Duodenal mucosa (tissue), 2 donors: Measurements from ENCODE around the gene MYO1F.

ENCODE experiments used
- H3K27ac ChIP-seq: one replicate; pipeline ENCODE4 v1.7.0; 2013; ENCODE audit warnings: low read depth, low read length
- H3K27me3 ChIP-seq, 2 donors: one replicate each; pipeline ENCODE4 v1.7.0; 2013; ENCODE audit warnings: low read length in 2 of 2, control low read depth in 1 of 2; ENCODE audit not compliant: insufficient read depth in 2 of 2, control insufficient read depth in 1 of 2
- H3K36me3 ChIP-seq, 2 donors: one replicate each; pipeline ENCODE4 v1.7.0; 2013; ENCODE audit warnings: low read length in 2 of 2, control low read depth in 1 of 2; ENCODE audit not compliant: insufficient read depth in 2 of 2, control insufficient read depth in 1 of 2
- H3K4me1 ChIP-seq, 2 donors: one replicate each; pipeline ENCODE4 v1.7.0; 2013; ENCODE audit warnings: low read length in 2 of 2, control low read depth in 1 of 2; ENCODE audit not compliant: insufficient read depth in 2 of 2, control insufficient read depth in 1 of 2
- H3K4me3 ChIP-seq, 2 donors: one replicate each; pipeline ENCODE4 v1.7.0; 2013; ENCODE audit warnings: low read length in 2 of 2, low read depth in 1 of 2
- H3K9ac ChIP-seq, 2 donors: one replicate each; pipeline ENCODE4 v1.7.0; 2013; ENCODE audit warnings: low read length in 2 of 2, low read depth in 1 of 2
- H3K9me3 ChIP-seq, 2 donors: one replicate each; pipeline ENCODE4 v1.7.0; 2013; ENCODE audit warnings: low read length in 2 of 2, control low read depth in 1 of 2; ENCODE audit not compliant: control insufficient read depth in 1 of 2

MYO1F gene

DNA sequence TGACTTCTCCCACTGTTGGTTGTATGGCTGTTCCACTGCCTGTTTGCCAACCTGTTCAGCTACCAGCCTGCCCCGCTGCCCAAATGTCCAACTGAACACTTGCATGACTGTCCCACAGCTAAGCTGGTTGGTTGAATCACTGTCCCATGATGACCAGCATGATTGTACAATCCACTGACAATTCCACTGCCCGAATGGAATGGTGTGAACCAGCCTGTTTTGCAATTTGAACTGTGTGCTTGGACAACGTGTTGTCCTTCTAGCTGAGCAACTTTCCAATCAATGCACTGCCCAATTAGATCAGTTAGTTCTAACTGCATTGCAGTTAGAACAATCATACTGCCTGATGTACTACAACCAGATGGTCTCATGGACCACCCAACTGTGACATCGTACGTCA is 24.6 kb upstream of the MYO1F start:
- Histone ChIP-seq H3K36me3 (no peaks in the 10 kb centered on the region), H3K4me3 (no peak overlapping the region), H3K9ac (no peak overlapping the region), H3K9me3 (no peaks in the 10 kb centered on the region), H3K4me1 (no peaks in the 10 kb centered on the region), H3K27me3 (no peaks in the 10 kb centered on the region), H3K27ac (no peak overlapping the region)

DNA sequence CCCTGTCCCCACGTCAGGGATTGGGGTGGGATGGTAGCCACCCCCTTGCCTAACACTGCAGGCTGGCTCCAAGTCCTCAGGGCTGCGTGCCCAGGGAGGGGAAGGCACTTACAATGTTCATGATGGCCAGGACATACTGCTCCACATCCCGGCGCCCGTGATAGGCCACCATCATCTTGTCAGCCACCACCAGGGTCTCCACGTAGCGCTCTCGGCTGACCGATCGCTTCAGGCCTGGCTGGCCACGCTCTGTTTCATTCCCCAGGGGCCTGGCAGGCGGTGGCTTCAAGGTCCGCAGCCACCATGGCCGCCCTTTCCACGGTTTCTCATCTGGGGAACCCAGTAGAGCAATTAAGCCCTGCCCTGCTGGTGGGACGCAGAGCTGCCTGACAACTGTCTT is 23.6 kb upstream of the MYO1F start:
- Histone ChIP-seq H3K4me3 (no peak overlapping the region), H3K36me3 (no peaks in the 10 kb centered on the region), H3K27me3 (no peaks in the 10 kb centered on the region), H3K27ac (no peak overlapping the region), H3K9me3 (no peaks in the 10 kb centered on the region), H3K9ac (no peak overlapping the region), H3K4me1 (no peaks in the 10 kb centered on the region)

DNA sequence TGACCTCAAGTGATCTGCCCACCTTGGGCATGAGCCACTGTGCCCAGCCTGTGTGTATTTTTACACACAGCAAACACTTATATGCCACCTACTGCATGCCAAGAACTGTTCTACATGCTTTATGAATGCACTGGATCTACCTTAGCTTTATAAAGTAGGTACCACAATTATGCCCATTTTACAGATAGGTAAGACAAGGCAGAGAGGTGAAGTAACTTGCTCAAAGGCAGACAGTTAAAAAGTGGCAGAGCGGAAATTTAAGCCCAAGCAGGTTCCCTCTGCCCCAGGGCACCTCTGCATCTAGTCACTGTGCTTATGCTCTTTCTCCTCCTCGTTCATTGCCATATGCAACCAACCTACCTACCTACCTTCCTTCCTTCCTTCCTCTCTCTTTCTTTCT is 22.8 kb upstream of the MYO1F start:
- Histone ChIP-seq H3K27me3 (no peaks in the 10 kb centered on the region), H3K9ac (no peak overlapping the region), H3K9me3 (no peaks in the 10 kb centered on the region), H3K27ac (no peak overlapping the region), H3K36me3 (no peaks in the 10 kb centered on the region), H3K4me3 (no peak overlapping the region), H3K4me1 (no peaks in the 10 kb centered on the region)

DNA sequence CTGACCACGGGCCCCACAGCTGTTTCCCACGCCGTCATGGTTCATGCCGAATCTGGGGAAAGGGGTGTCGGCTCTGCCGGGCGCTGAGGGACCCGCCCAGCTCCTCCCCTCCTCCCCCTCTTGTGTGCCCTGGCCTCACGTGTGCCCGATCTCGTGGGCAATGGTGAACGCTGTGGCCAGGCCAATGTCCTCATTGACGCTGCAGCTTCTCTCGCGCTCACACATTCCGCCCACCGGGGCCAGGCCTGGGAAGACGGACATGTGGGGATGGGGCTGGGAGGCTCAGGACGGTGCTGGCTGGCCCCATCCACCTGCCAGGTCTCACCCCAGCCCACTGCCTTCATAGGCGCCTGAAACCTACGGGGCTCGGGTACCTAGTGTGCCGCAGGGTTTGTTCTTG is 18.9 kb upstream of the MYO1F start:
- no peak overlapping the region for H3K4me3 ChIP-seq
- H3K9ac ChIP-seq: no peak overlapping the region
- peaks cover 0 to 14% of the 10 kb centered on the region in 2 donors for H3K4me1 ChIP-seq
- no peaks in the 10 kb centered on the region for H3K36me3 ChIP-seq
- H3K9me3 ChIP-seq: peaks cover 6 to 9% of the 10 kb centered on the region in 2 donors
- peaks cover 0 to 11% of the 10 kb centered on the region in 2 donors for H3K27me3 ChIP-seq
- no peak overlapping the region for H3K27ac ChIP-seq

DNA sequence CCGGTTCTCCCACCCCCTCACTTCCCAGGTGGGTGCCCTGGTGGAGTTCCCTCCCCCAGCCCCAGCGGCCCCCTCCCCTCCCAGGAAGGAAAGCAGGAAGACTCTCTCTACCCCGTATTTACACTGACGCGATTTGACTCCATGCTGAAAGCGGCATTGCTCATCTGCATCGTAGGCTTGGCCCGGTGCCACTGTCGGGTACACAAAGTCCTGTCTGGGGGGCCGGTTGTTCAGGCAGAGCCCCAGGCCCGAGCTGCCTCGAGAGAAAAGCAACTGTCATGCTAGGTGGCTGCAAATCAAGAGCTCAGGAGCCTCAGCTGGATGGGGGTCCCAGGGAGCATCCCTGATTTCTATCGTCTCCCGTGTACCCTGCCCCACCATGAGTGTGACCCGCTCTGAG is 18.4 kb upstream of the MYO1F start:
- H3K4me1 ChIP-seq: peaks cover 0 to 14% of the 10 kb centered on the region in 2 donors
- no peak overlapping the region for H3K4me3 ChIP-seq
- H3K9me3 ChIP-seq: peaks cover 6 to 9% of the 10 kb centered on the region in 2 donors
- H3K27ac ChIP-seq: no peak overlapping the region
- H3K36me3 ChIP-seq: no peaks in the 10 kb centered on the region
- H3K27me3 ChIP-seq: peaks cover 0 to 11% of the 10 kb centered on the region in 2 donors
- no peak overlapping the region for H3K9ac ChIP-seq

DNA sequence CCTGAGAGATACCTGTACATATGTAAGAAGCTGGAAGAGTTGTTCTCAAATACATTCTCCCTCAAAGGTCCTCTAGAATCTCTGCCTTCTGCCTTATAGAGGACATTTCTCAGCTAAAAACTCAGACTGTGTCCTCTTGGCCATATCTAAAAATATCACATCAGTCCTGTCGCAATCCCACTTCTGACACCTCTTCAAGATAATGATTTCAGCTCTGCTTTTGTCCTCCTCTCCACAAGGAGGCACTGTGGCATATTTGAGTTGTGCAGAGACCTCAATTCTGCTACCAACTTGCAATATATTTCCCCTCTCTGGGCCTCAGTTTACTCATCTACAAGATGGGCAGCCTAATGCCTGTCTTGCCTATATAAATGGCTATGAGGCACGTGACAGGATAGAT is 16.7 kb upstream of the MYO1F start:
- Histone ChIP-seq H3K4me3 (no peak overlapping the region), H3K27ac (no peak overlapping the region), H3K36me3 (no peaks in the 10 kb centered on the region), H3K4me1 (peaks cover 0 to 14% of the 10 kb centered on the region in 2 donors), H3K9me3 (peaks cover 6 to 9% of the 10 kb centered on the region in 2 donors), H3K9ac (no peak overlapping the region), H3K27me3 (peaks cover 0 to 11% of the 10 kb centered on the region in 2 donors)

DNA sequence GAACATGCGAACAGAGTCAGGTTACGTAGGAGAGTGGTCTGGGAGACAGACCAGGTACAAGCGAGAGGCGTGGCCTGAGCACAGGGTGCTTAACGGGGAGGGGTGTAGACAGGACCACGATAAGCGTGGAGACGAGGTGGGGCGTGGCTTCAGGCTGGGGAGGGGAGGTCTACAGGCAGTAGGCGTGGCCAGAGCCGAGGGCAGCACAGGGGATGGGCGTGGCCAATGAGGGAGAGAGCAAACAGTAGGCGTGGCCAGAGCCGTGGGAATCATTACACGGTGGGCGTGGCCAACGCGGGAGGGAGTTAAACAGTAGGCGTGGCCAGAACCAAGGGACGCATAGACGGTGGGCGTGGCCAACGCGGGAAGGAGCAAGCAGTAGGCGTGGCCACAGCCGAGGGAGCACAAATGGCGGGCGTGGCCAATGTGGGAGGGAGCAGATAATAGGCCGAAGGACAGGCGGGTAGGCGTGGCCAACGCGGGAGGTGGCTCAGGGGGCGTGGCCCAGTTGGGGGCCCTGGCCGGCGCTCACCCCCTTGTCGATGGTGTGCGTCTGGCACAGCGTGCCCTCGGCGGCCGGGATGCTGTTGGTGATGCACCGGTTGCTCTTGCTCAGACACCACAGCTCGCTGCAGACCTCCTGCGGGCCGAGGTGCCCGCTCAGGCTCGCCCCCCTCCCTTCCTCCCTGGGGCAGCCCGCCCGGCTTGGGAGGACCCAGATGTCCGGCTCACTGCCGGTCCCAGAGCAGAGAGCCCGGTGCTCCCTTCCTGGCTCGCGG is 15.2 kb upstream of the MYO1F start:
- Histone ChIP-seq H3K4me3 (peak overlapping the region; percentile 42 to 62), H3K27ac (no peak overlapping the region), H3K36me3 (no peaks in the 10 kb centered on the region), H3K4me1 (peaks cover 0 to 14% of the 10 kb centered on the region in 2 donors), H3K9ac (peak overlapping the region in 1 of 2 donors; percentile 18), H3K27me3 (peaks cover 0 to 11% of the 10 kb centered on the region in 2 donors), H3K9me3 (peaks cover 6 to 9% of the 10 kb centered on the region in 2 donors)

DNA sequence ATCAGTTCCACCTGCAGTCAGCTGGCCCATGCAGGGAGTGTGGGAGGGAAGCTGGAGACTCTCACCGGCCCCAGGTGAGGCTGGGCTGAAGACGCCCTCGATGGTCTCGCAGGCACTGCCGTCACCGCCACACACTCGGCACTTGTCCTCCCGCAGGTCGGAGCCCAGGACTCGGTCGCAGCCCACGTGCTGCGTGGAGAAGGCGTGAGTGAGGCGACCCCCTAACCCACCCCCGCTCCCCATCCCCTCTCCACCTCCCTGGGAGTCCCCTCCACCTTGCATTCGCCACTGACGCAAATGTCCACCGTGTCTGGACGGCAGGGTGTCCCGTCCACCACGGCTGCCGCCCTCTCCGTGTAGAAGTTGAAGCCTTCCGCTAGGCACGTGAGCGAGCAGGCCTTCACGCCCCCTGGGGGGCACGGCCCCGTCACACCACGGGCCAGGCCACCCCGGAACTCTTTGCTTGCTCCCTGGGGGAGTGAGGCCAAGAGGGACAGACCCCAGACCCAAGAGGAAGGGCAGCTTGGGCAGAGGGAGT is 12.0 kb upstream of the MYO1F start:
- Histone ChIP-seq H3K9me3 (peaks cover 5 to 9% of the 10 kb centered on the region in 2 donors), H3K9ac (no peak overlapping the region), H3K27ac (no peak overlapping the region), H3K4me3 (no peak overlapping the region), H3K27me3 (peaks cover 0 to 11% of the 10 kb centered on the region in 2 donors), H3K4me1 (peaks cover 0 to 14% of the 10 kb centered on the region in 2 donors), H3K36me3 (no peaks in the 10 kb centered on the region)

DNA sequence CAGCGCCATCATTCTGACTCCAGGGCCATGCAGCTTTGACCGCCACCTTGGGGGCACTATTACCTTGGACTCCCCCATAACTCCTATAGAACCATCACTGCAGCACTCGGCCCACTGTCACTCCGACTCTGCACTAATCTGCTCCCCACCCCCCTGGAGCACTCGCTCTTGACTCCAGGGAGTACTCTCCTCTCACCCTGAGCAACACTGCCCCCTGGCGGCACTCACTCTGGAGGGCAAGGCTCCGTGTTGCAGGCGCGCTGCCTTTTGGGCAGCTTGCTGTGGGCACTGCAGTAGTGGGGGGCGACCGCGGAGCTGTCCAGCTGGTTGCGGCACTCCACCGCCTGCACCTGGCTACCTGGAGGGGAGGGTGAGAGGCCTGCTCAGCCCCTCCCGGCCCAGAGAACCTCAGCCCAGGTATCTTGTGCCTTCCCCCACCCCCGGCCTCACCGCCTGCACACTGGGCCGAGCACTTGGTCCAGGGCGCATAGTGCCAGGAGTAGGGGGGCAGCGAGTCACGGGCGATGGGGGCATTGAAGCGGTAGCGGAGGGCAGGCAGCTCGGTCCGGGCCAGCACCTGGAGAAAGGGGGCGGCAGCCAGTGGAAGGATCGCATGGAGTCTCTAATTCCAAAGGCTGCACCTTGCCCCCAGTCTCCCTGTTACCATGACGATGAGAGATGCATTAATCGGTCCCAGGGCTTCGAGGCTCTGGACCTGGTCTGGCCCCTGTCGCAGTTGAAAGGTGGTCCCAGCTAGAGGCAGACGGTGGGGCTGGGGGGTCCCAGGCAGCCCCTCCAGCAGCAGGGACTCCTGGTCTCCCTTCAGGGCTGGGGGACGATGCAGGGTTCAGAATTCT is 8.9 kb upstream of the MYO1F start:
- no peaks in the 10 kb centered on the region for H3K27me3 ChIP-seq
- H3K4me1 ChIP-seq: no peaks in the 10 kb centered on the region
- H3K9ac ChIP-seq: no peak overlapping the region
- no peak overlapping the region for H3K4me3 ChIP-seq
- H3K9me3 ChIP-seq: no peaks in the 10 kb centered on the region
- no peak overlapping the region for H3K27ac ChIP-seq
- no peaks in the 10 kb centered on the region for H3K36me3 ChIP-seq
